ENCODE data around the gene PPME1. TPM values are rescaled to one million over a fixed set of nuclear protein-coding genes. Genes with fewer than 3 reads are reported as not detected.

The PPME1 gene
- total RNA-seq, 1 experiment from 2014 or later: 39.4 TPM

GRCh38 chr11:74142624-74143023 lies 28.5 kb upstream of the PPME1 start:
- Histone ChIP-seq H3K27me3 (ENCODE audit: insufficient read depth, low read length) (no peaks in the 10 kb centered on the region), H4K91ac (ENCODE audit: insufficient read length, low read depth, low read length) (no peak overlapping the region), H3K79me2 (ENCODE audit: insufficient read depth, low read length) (no peaks in the 10 kb centered on the region), H2BK120ac (ENCODE audit: low read depth, low read length, poor library complexity, severe bottlenecking) (no peak overlapping the region), H3K23ac (ENCODE audit: insufficient read length, low read depth, low read length) (no peak overlapping the region), H3K14ac (ENCODE audit: insufficient read depth, low read length) (no peak overlapping the region), H4K5ac (ENCODE audit: insufficient read length, low read depth, low read length) (no peak overlapping the region), H3T11ph (ENCODE audit: low read length) (no peak overlapping the region), H2AK5ac (ENCODE audit: insufficient read length, low read length) (no peak overlapping the region), H3K23me2 (ENCODE audit: insufficient read length, low read depth, low read length, poor library complexity, severe bottlenecking) (no peaks in the 10 kb centered on the region), H3K4me2 (ENCODE audit: insufficient read depth, insufficient read length, low read length) (no peak overlapping the region), H4K20me1 (ENCODE audit: control insufficient read depth, insufficient read depth, insufficient read length) (no peaks in the 10 kb centered on the region), H3K9me3 (ENCODE audit: control insufficient read depth, low read depth, low read length) (no peaks in the 10 kb centered on the region), H3K56ac (ENCODE audit: insufficient read length, low read depth, low read length) (no peak overlapping the region), H3K4me1 (ENCODE audit: insufficient read depth, low read length) (peaks cover 3% of the 10 kb centered on the region; the same call in 1 of the 2 replicates), H2BK20ac (ENCODE audit: low read depth, low read length, poor library complexity, severe bottlenecking) (no peak overlapping the region), H3K27ac (ENCODE audit: insufficient read length, low read depth, low read length) (no peak overlapping the region), H2BK5ac (ENCODE audit: insufficient read length, low read length) (no peak overlapping the region), H3K79me1 (ENCODE audit: insufficient read depth, low read depth, low read length, poor library complexity, severe bottlenecking) (no peaks in the 10 kb centered on the region), H3K4ac (ENCODE audit: low read depth, low read length) (no peak overlapping the region), H3K9ac (ENCODE audit: extremely low read depth, insufficient read length, low read length) (no peak overlapping the region), H4K8ac (replicated peaks; ENCODE audit: insufficient read length, low read depth, low read length) (no peak overlapping the region), H2BK15ac (ENCODE audit: low read depth, low read length) (no peak overlapping the region), H2BK12ac (ENCODE audit: insufficient read length, low read depth, low read length) (no peak overlapping the region), H3K18ac (ENCODE audit: insufficient read length, low read depth, low read length) (no peak overlapping the region), H2AFZ (ENCODE audit: low read length) (no peak overlapping the region)
- H3K36me3 Mint-ChIP-seq (ENCODE audit: insufficient read depth in 1 of 3, low read depth in 3 of 3): peaks cover 5 to 17% (median 16%) of the 10 kb centered on the region in 3 experiments; a peak in 5 of 7 replicates
- no peak for TF ChIP-seq CTCF (conservative IDR thresholded peaks at IDR 0.05)
- peaks cover 28 to 32% of the 10 kb centered on the region in 2 experiments for H3K4me1 Mint-ChIP-seq
- DNase-seq: no peak
- H3K9me3 Mint-ChIP-seq: no peaks in the 10 kb centered on the region
- H3K27me3 Mint-ChIP-seq (ENCODE audit: low read depth): no peaks in the 10 kb centered on the region
- WGBS (ENCODE audit: extremely low coverage, insufficient read length, low lambda C conversion rate): no CpG with 5 or more reads among the region's 3 CpGs
- peak overlapping the region in 1 of 3 experiments; percentile 35; a peak in 1 of 7 replicates for H3K27ac Mint-ChIP-seq
- H3K4me3 Mint-ChIP-seq: no peak overlapping the region
